Stimulated activated naive CD8-positive, alpha-beta T cell treated with anti-CD3 and anti-CD28 coated beads, Interleukin-15, amount 100 ng/mL, for 72 hours (primary cell): ENCODE measurements around the gene PEX3.
"Not testable (repeated sequence)": the region's sequence is repeated elsewhere in the genome, so short reads cannot be mapped to it uniquely, and the experiment has no call there.

Source experiments
- ATAC-seq: fragments of 150-1000 bp; cut with Tn5 transposase; 2 replicates; pipeline ENCODE4 v1.10.0; 2021; ENCODE audit warnings: mild to moderate bottlenecking, moderate library complexity
- DNase-seq, 2 donors: peaks; one replicate each; pipeline ENCODE4 v3.0.0; 2021 to 2022
- H3K27ac Mint-ChIP-seq, 2 donors: one replicate each; pipeline ENCODE4 v1.8.0; 2022; ENCODE audit warnings: mild to moderate bottlenecking in 2 of 2, mixed read lengths in 2 of 2, moderate library complexity in 2 of 2
- H3K27me3 Mint-ChIP-seq: one replicate; pipeline ENCODE4 v1.8.0; 2022; ENCODE audit warnings: mixed read lengths
- H3K4me1 Mint-ChIP-seq: one replicate; pipeline ENCODE4 v1.8.0; 2022; ENCODE audit warnings: mild to moderate bottlenecking, mixed read lengths
- H3K4me3 Mint-ChIP-seq, 2 donors: one replicate each; pipeline ENCODE4 v1.8.0; 2022; ENCODE audit warnings: mild to moderate bottlenecking in 2 of 2, mixed read lengths in 2 of 2, moderate library complexity in 1 of 2
- H3K9me3 Mint-ChIP-seq, 2 donors: one replicate each; pipeline ENCODE4 v1.8.0; 2022; ENCODE audit warnings: mixed read lengths in 2 of 2

The PEX3 gene

GRCh38 chr6:143431226-143431625 is 19.4 kb upstream of the PEX3 start:
- H3K27me3 Mint-ChIP-seq = no peaks in the 10 kb centered on the region
- H3K9me3 Mint-ChIP-seq = no peaks in the 10 kb centered on the region
- DNase-seq (no peak), ATAC-seq (no peak)
- no peak overlapping the region for H3K27ac Mint-ChIP-seq
- peaks cover 4% of the 10 kb centered on the region for H3K4me1 Mint-ChIP-seq
- no peak overlapping the region for H3K4me3 Mint-ChIP-seq

GRCh38 chr6:143432588-143432987 is 18.0 kb upstream of the PEX3 start:
- no peaks in the 10 kb centered on the region for H3K27me3 Mint-ChIP-seq
- no peak overlapping the region for H3K4me3 Mint-ChIP-seq
- H3K4me1 Mint-ChIP-seq = no peaks in the 10 kb centered on the region
- H3K27ac Mint-ChIP-seq = no peak overlapping the region
- ATAC-seq = no peak
- no peak for DNase-seq
- H3K9me3 Mint-ChIP-seq = no peaks in the 10 kb centered on the region

GRCh38 chr6:143441010-143441409 is 9.6 kb upstream of the PEX3 start:
- peaks cover 64% of the 10 kb centered on the region for H3K4me1 Mint-ChIP-seq
- H3K27ac Mint-ChIP-seq = peak overlapping the region; percentile 82 to 96
- peak overlapping the region in 1 of 2 donors; percentile 52 for H3K4me3 Mint-ChIP-seq
- H3K27me3 Mint-ChIP-seq = no peaks in the 10 kb centered on the region
- ATAC-seq (no peak), DNase-seq (no peak)
- peaks cover 0 to 5% of the 10 kb centered on the region in 2 donors for H3K9me3 Mint-ChIP-seq

GRCh38 chr6:143441680-143442545 is 8.7 kb upstream of the PEX3 start:
- Mint-ChIP-seq H3K27me3 (no peaks in the 10 kb centered on the region), H3K9me3 (peaks cover 0 to 5% of the 10 kb centered on the region in 2 donors), H3K27ac (peak overlapping the region; percentile 87 to 96), H3K4me3 (peak overlapping the region; percentile 52 to 62), H3K4me1 (peaks cover 64% of the 10 kb centered on the region)
- DNase-seq (peak; percentile 30 to 33), ATAC-seq (peak; percentile 99)

- DNase-seq (no peak), ATAC-seq (no peak)
- H3K9me3 Mint-ChIP-seq = peaks cover 0 to 5% of the 10 kb centered on the region in 2 donors
- H3K27ac Mint-ChIP-seq = peak overlapping the region; percentile 20 to 31
- H3K4me1 Mint-ChIP-seq = peaks cover 62% of the 10 kb centered on the region
- no peak overlapping the region for H3K4me3 Mint-ChIP-seq
- H3K27me3 Mint-ChIP-seq = no peaks in the 10 kb centered on the region
Measured at GRCh38 chr6:143443096-143443495, 7.5 kb upstream of the PEX3 start.

- H3K27me3 Mint-ChIP-seq, H3K9me3 Mint-ChIP-seq, DNase-seq, H3K27ac Mint-ChIP-seq, H3K4me3 Mint-ChIP-seq, ATAC-seq: not testable (repeated sequence)
- peaks cover 45% of the 10 kb centered on the region for H3K4me1 Mint-ChIP-seq
Measured at GRCh38 chr6:143447865-143448264, 2.7 kb upstream of the PEX3 start.

- H3K4me3 Mint-ChIP-seq = peak overlapping the region; percentile 99 to 100
- ATAC-seq = no peak
- H3K9me3 Mint-ChIP-seq = no peaks in the 10 kb centered on the region
- peak overlapping the region; percentile 99 for H3K27ac Mint-ChIP-seq
- H3K27me3 Mint-ChIP-seq = no peaks in the 10 kb centered on the region
- DNase-seq = no peak
- H3K4me1 Mint-ChIP-seq = peaks cover 45% of the 10 kb centered on the region
Measured at GRCh38 chr6:143449082-143449713, 1.4 kb upstream of the PEX3 start.

GRCh38 chr6:143449714-143450452 is 722 bp upstream of the PEX3 start:
- Mint-ChIP-seq H3K27me3 (no peaks in the 10 kb centered on the region), H3K4me3 (peak overlapping the region; percentile 99 to 100), H3K9me3 (no peaks in the 10 kb centered on the region), H3K27ac (peak overlapping the region; percentile 99), H3K4me1 (peaks cover 47% of the 10 kb centered on the region)
- DNase-seq = peak; percentile 61 to 64
- no peak for ATAC-seq

GRCh38 chr6:143451531-143451930 is 926 bp downstream of the PEX3 start:
- ATAC-seq (no peak), DNase-seq (no peak)
- H3K4me3 Mint-ChIP-seq = peak overlapping the region; percentile 99 to 100
- H3K4me1 Mint-ChIP-seq = peaks cover 53% of the 10 kb centered on the region
- H3K9me3 Mint-ChIP-seq = no peaks in the 10 kb centered on the region
- H3K27ac Mint-ChIP-seq = peak overlapping the region; percentile 99
- no peaks in the 10 kb centered on the region for H3K27me3 Mint-ChIP-seq

- peaks cover 44% of the 10 kb centered on the region for H3K4me1 Mint-ChIP-seq
- no peak for ATAC-seq
- no peaks in the 10 kb centered on the region for H3K27me3 Mint-ChIP-seq
- DNase-seq = no peak
- no peaks in the 10 kb centered on the region for H3K9me3 Mint-ChIP-seq
- H3K4me3 Mint-ChIP-seq = no peak overlapping the region
- H3K27ac Mint-ChIP-seq = no peak overlapping the region
Measured at GRCh38 chr6:143457563-143458359, 7.2 kb downstream of the PEX3 start.

GRCh38 chr6:143465546-143465945 is 14.9 kb downstream of the PEX3 start:
- DNase-seq = no peak
- ATAC-seq = no peak
- H3K4me1 Mint-ChIP-seq = peaks cover 5% of the 10 kb centered on the region
- H3K27ac Mint-ChIP-seq = peak overlapping the region in 1 of 2 donors; percentile 71
- H3K9me3 Mint-ChIP-seq = no peaks in the 10 kb centered on the region
- H3K4me3 Mint-ChIP-seq = no peak overlapping the region
- H3K27me3 Mint-ChIP-seq = no peaks in the 10 kb centered on the region

GRCh38 chr6:143468026-143468425 is 17.4 kb downstream of the PEX3 start:
- Mint-ChIP-seq H3K27me3 (no peaks in the 10 kb centered on the region), H3K9me3 (no peaks in the 10 kb centered on the region), H3K27ac (no peak overlapping the region), H3K4me1 (no peaks in the 10 kb centered on the region), H3K4me3 (no peak overlapping the region)
- DNase-seq (no peak), ATAC-seq (no peak)

- not testable (repeated sequence) for ATAC-seq, H3K9me3 Mint-ChIP-seq, DNase-seq, H3K4me1 Mint-ChIP-seq, H3K27ac Mint-ChIP-seq, H3K27me3 Mint-ChIP-seq, H3K4me3 Mint-ChIP-seq
Measured at GRCh38 chr6:143468823-143469222, 18.2 kb downstream of the PEX3 start.

GRCh38 chr6:143471822-143472221 is 21.2 kb downstream of the PEX3 start:
- Mint-ChIP-seq H3K27ac (no peak overlapping the region), H3K27me3 (no peaks in the 10 kb centered on the region)
- ATAC-seq = no peak

GRCh38 chr6:143476545-143476944 is 25.9 kb downstream of the PEX3 start:
- Mint-ChIP-seq H3K4me1 (no peaks in the 10 kb centered on the region), H3K27ac (no peak overlapping the region)

More at GRCh38 chr6:143471822-143472221, 21.2 kb downstream of the PEX3 start:
- no peaks in the 10 kb centered on the region for H3K4me1 Mint-ChIP-seq
- no peak overlapping the region for H3K4me3 Mint-ChIP-seq
- DNase-seq = no peak
- no peaks in the 10 kb centered on the region for H3K9me3 Mint-ChIP-seq

More at GRCh38 chr6:143476545-143476944, 25.9 kb downstream of the PEX3 start:
- DNase-seq = no peak
- no peaks in the 10 kb centered on the region for H3K9me3 Mint-ChIP-seq
- ATAC-seq = no peak
- no peak overlapping the region for H3K4me3 Mint-ChIP-seq
- H3K27me3 Mint-ChIP-seq = no peaks in the 10 kb centered on the region
